Dendritic cell treated with granulocyte-macrophage colony-stimulating factor and Interleukin-4, amounts not matched to agents 40 ng/mL and 50 ng/mL, for 4 days (primary cell): ENCODE data around the gene MMRN1.
"Not testable (repeated sequence)": the region's sequence is repeated elsewhere in the genome, so short reads cannot be mapped to it uniquely, and the experiment has no call there.

Experiments
- H3K27ac Mint-ChIP-seq: one replicate; pipeline ENCODE4 v1.8.0; 2022; ENCODE audit warnings: mild to moderate bottlenecking, mixed read lengths
- H3K27me3 Mint-ChIP-seq: one replicate; pipeline ENCODE4 v1.8.0; 2022; ENCODE audit warnings: mild to moderate bottlenecking, mixed read lengths
- H3K36me3 Mint-ChIP-seq: one replicate; pipeline ENCODE4 v1.8.0; 2022; ENCODE audit warnings: low read depth, mixed read lengths
- H3K4me1 Mint-ChIP-seq: one replicate; pipeline ENCODE4 v1.8.0; 2022; ENCODE audit warnings: low read depth, mixed read lengths
- H3K4me3 Mint-ChIP-seq: one replicate; pipeline ENCODE4 v1.8.0; 2022; ENCODE audit warnings: mild to moderate bottlenecking, moderate library complexity, mixed read lengths
- H3K9me3 Mint-ChIP-seq: one replicate; pipeline ENCODE4 v1.8.0; 2022; ENCODE audit warnings: mixed read lengths
- intact Hi-C: fragments of 100-400 bp; cut with micrococcal nuclease; formaldehyde crosslinking; loops from one replicate; pipeline ENCODE4 v1.15.0; 2022

The MMRN1 gene

DNA sequence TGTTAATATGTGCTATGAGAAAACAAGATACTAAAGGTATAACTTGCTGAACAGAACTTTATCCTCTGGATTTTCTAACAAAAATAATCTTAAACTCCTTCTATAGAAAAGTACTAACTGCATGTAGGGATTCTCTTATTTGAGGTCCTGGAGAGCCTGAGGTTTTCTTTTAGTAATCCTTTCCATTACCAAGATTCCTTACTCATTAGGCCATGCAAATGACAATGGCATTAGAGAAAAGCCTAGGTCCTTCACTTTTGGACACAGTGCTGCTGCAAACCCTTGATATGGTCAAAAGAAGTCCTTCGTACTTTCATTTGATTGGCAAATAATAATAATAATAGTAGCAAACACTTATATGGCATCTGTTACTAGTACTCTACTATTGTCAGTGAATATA lies 3.2 kb downstream of the MMRN1 start:
- no peak overlapping the region for H3K4me3 Mint-ChIP-seq
- H3K27ac Mint-ChIP-seq = no peak overlapping the region
- intact Hi-C loops = no loop called here

GRCh38 chr4:89898304-89898716 lies 3.7 kb downstream of the MMRN1 start:
- no peak overlapping the region for H3K27ac Mint-ChIP-seq
- no peaks in the 10 kb centered on the region for H3K36me3 Mint-ChIP-seq
- no peaks in the 10 kb centered on the region for H3K9me3 Mint-ChIP-seq
- peaks cover 12% of the 10 kb centered on the region for H3K4me1 Mint-ChIP-seq
- H3K4me3 Mint-ChIP-seq = no peak overlapping the region
- peaks cover 1% of the 10 kb centered on the region for H3K27me3 Mint-ChIP-seq
- intact Hi-C loops = no loop called here

More for the DNA sequence above, 3.2 kb downstream of the MMRN1 start:
- H3K9me3 Mint-ChIP-seq = no peaks in the 10 kb centered on the region
- H3K36me3 Mint-ChIP-seq = no peaks in the 10 kb centered on the region
- H3K27me3 Mint-ChIP-seq = peaks cover 3% of the 10 kb centered on the region
- H3K4me1 Mint-ChIP-seq = peaks cover 12% of the 10 kb centered on the region

- Mint-ChIP-seq H3K36me3 (no peaks in the 10 kb centered on the region), H3K9me3 (no peaks in the 10 kb centered on the region), H3K27ac (no peak overlapping the region), H3K27me3 (peaks cover 1% of the 10 kb centered on the region), H3K4me1 (peaks cover 12% of the 10 kb centered on the region), H3K4me3 (no peak overlapping the region)
- intact Hi-C loops = no loop called here
Measured at GRCh38 chr4:89899152-89899551, 4.5 kb downstream of the MMRN1 start.

DNA sequence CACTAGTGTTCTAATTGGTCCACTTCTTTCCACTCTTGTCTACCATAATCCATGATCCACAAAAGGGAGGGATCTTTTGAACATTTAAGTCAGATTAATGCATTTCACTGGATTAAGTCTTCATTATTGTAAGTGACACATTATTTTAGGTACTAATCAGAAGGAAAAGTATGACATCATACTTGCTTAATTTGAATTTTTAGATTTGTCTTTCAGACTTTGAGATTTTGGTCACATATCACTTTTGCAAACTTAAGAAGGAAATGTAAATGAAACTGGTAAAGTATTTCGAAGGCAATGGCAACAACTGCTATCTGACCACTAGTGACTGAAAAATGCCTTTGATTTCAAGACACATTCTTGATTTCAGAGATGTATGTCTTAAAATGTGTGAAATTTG lies 5.2 kb downstream of the MMRN1 start:
- Mint-ChIP-seq H3K4me1 (peaks cover 7% of the 10 kb centered on the region), H3K27me3 (peaks cover 1% of the 10 kb centered on the region), H3K4me3 (no peak overlapping the region), H3K9me3 (no peaks in the 10 kb centered on the region), H3K27ac (no peak overlapping the region), H3K36me3 (no peaks in the 10 kb centered on the region)
- intact Hi-C loops = loop anchor here (2.0 to 5.0 kb wide), 4 partner anchors 313 to 741 kb away; no protein-coding TSS in a partner anchor

DNA sequence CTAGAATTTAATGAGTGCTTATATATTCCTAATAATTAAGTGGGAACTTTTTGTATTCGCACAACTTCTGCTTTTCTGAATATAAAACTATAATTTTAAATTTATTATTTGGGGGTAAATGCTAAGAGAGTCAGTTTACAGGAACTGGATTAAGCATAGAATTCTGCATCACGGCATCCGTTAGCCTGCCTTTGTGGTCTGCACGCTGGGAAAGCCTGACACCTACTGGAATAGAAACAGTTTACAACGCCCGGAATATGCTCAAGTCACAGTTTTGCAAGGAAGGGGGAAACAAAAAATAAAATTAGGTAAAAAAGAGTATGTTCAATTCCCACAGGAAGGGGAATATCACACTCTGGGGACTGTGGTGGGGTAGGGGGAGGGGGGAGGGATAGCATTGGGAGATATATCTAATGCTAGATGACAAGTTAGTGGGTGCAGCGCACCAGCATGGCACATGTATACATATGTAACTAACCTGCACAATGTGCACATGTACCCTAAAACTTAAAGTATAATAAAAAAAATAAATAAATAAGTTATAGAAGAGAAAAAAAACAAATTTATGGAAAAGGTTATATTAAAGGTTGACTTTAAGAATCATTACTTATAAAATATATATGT lies 7.3 kb downstream of the MMRN1 start:
- not testable (repeated sequence) for H3K27ac Mint-ChIP-seq, H3K9me3 Mint-ChIP-seq, H3K27me3 Mint-ChIP-seq, H3K4me1 Mint-ChIP-seq, H3K4me3 Mint-ChIP-seq, H3K36me3 Mint-ChIP-seq
- intact Hi-C loops = loop anchor here (1.0 to 5.0 kb wide), 6 partner anchors 244 to 743 kb away; no protein-coding TSS in a partner anchor

DNA sequence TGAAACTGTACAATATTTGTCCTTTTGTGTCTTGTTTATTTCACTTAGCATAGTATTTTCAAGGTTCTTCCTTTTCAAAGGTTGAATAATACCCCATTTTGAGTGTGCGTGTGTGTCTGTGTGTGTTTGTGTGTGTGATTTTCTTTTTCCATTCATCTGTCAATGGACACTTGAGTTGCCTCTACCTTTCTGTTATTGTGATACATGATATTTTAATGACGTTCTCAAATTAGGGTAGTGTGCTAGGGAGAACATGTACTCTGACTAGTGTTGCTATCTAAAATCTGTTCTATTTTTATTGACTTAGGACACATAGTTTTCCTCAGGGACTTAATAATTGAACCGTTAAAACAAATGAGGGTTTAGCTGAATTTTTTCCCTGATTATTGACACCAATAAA lies 9.9 kb downstream of the MMRN1 start:
- no peaks in the 10 kb centered on the region for H3K36me3 Mint-ChIP-seq
- intact Hi-C loops = loop anchor here (5.0 kb wide), 2 partner anchors 317 to 422 kb away; no protein-coding TSS in a partner anchor
- no peak overlapping the region for H3K27ac Mint-ChIP-seq
- no peaks in the 10 kb centered on the region for H3K9me3 Mint-ChIP-seq
- no peaks in the 10 kb centered on the region for H3K4me1 Mint-ChIP-seq
- H3K4me3 Mint-ChIP-seq = no peak overlapping the region
- H3K27me3 Mint-ChIP-seq = no peaks in the 10 kb centered on the region

DNA sequence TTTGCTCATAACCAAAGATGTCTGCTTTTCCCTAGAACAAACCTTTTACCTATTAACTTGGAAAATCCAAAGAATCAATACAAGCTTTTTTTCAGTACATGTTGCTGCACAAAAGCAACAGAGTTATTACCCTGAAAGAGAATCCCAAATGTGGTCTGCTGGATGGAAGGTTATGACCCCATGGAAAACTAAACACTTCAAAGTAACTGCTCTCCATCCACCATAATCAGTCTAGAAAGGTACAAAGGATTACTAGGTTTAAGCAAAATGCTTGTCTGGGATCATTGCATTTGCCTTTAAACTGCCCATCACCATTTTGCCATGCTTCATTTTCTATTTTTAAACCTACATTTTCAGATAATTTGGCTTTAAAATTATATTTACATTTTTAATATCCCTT lies 11.7 kb downstream of the MMRN1 start:
- Mint-ChIP-seq H3K4me1 (no peaks in the 10 kb centered on the region), H3K27ac (no peak overlapping the region), H3K9me3 (no peaks in the 10 kb centered on the region), H3K36me3 (no peaks in the 10 kb centered on the region), H3K4me3 (no peak overlapping the region), H3K27me3 (no peaks in the 10 kb centered on the region)
- intact Hi-C loops = no loop called here

DNA sequence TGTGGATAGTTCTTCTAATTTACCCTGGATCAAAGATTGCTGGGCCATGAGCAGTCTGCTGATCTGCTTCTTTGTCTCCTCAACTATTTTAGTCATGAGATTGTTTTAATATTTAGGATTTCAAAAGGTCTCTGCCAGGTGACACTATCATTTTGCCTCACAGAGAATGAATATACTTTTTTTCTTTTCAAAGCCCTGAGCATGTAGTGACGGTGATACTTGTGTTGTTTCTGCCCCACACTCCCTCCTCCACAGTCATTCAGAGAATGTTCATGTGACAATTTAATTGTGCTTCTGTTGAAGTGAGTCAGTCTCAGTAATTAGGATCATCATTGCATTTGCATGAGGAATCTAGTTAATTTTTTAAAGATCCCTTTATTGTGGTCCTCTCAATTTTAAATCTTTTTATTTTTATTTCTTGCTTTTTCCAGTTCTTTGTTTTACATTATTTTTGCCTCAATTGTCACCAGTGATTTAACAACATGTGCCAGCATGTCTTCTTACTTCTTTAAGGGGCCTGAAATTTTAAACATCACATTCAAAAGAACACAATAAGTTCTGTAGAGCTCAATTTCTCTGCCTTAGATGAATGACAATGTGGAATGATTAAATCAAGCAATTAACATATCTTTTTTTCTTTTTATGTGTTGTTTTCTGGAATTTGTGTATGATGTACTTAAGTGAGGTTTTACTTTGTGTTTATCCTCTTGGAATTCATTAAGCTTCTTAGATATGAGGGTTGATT lies 12.3 kb downstream of the MMRN1 start:
- Mint-ChIP-seq H3K27me3 (no peaks in the 10 kb centered on the region), H3K4me1 (no peaks in the 10 kb centered on the region), H3K27ac (no peak overlapping the region), H3K36me3 (no peaks in the 10 kb centered on the region), H3K9me3 (no peaks in the 10 kb centered on the region), H3K4me3 (no peak overlapping the region)
- intact Hi-C loops = no loop called here

DNA sequence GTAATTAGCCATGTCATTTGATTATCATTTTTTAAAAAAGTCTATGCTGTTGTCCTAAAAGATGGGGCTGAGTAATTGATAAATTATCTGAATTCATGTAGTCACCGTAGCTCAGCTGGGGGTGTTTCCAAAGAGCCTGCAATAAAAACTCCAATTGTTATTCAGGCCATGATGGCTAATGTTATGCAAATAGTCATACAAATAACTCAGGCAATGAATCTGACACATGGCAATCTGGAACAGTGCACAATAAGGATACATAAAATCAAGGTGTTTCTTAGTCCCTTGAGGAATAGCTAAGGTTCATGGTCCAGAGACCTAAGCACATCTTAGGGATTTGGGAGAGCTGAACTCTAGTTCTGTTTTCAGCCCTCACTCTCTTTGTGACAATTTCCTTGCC lies 15.2 kb downstream of the MMRN1 start:
- no peaks in the 10 kb centered on the region for H3K27me3 Mint-ChIP-seq
- intact Hi-C loops = no loop called here
- H3K36me3 Mint-ChIP-seq = no peaks in the 10 kb centered on the region
- H3K4me1 Mint-ChIP-seq = no peaks in the 10 kb centered on the region
- no peak overlapping the region for H3K27ac Mint-ChIP-seq
- H3K4me3 Mint-ChIP-seq = no peak overlapping the region
- no peaks in the 10 kb centered on the region for H3K9me3 Mint-ChIP-seq

GRCh38 chr4:89913623-89914022 lies 19.0 kb downstream of the MMRN1 start:
- Mint-ChIP-seq H3K36me3 (no peaks in the 10 kb centered on the region), H3K4me1 (no peaks in the 10 kb centered on the region), H3K4me3 (no peak overlapping the region), H3K27me3 (no peaks in the 10 kb centered on the region), H3K27ac (no peak overlapping the region), H3K9me3 (no peaks in the 10 kb centered on the region)
- intact Hi-C loops = no loop called here

- Mint-ChIP-seq H3K4me1 (no peaks in the 10 kb centered on the region), H3K4me3 (no peak overlapping the region), H3K36me3 (no peaks in the 10 kb centered on the region), H3K9me3 (no peaks in the 10 kb centered on the region), H3K27ac (no peak overlapping the region), H3K27me3 (no peaks in the 10 kb centered on the region)
- intact Hi-C loops = no loop called here
Measured at GRCh38 chr4:89914609-89915550, 20.2 kb downstream of the MMRN1 start.

GRCh38 chr4:89915937-89916336 lies 21.3 kb downstream of the MMRN1 start:
- intact Hi-C loops = no loop called here
- Mint-ChIP-seq H3K27me3 (no peaks in the 10 kb centered on the region), H3K4me3 (no peak overlapping the region), H3K9me3 (no peaks in the 10 kb centered on the region), H3K27ac (no peak overlapping the region), H3K4me1 (no peaks in the 10 kb centered on the region), H3K36me3 (no peaks in the 10 kb centered on the region)

GRCh38 chr4:89922848-89923416 lies 28.3 kb downstream of the MMRN1 start:
- no peak overlapping the region for H3K27ac Mint-ChIP-seq
- intact Hi-C loops = no loop called here

DNA sequence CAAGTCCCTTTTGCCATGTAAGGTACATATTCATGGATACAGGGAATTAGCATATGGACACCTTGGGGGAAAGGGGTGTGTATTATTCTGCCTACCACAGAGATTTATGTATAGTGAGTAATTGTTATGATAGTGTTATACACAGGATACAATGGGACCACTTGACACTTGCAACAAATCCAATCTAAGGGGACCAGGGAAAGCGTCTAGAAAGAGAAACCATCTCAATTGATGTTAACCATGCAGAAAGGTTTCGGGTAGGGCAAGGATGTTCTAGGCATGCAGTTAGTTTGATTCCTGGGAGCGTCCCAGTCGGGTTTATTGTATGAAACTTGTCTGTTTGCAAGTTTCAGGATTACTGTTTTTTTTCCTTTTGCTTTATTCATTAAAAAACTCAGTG lies 34.2 kb downstream of the MMRN1 start:
- no peaks in the 10 kb centered on the region for H3K36me3 Mint-ChIP-seq
- no peak overlapping the region for H3K4me3 Mint-ChIP-seq
- no peaks in the 10 kb centered on the region for H3K27me3 Mint-ChIP-seq
- no peak overlapping the region for H3K27ac Mint-ChIP-seq
- H3K4me1 Mint-ChIP-seq = peaks cover 8% of the 10 kb centered on the region
- peaks cover 22% of the 10 kb centered on the region for H3K9me3 Mint-ChIP-seq
- intact Hi-C loops = no loop called here

More at GRCh38 chr4:89922848-89923416, 28.3 kb downstream of the MMRN1 start:
- Mint-ChIP-seq H3K4me1 (peaks cover 8% of the 10 kb centered on the region), H3K27me3 (no peaks in the 10 kb centered on the region), H3K36me3 (no peaks in the 10 kb centered on the region), H3K9me3 (peaks cover 15% of the 10 kb centered on the region), H3K4me3 (no peak overlapping the region)
